ENCODE measurements around the gene BROX. TPM values are rescaled to one million over a fixed set of nuclear protein-coding genes. Genes with fewer than 3 reads are reported as not detected.

The BROX gene
- total and polyA plus RNA-seq, 4 donors = 35.2 to 84.2 (median 51.4) TPM

- H3K4me3 ChIP-seq (ENCODE audit: low read depth, low read length) = no peak overlapping the region
- H3K36me3 ChIP-seq (ENCODE audit: control insufficient read depth, insufficient read depth, low read length) = peaks cover 7% of the 10 kb centered on the region
- H3K27ac ChIP-seq (ENCODE audit: low read depth, low read length) = no peak overlapping the region
- H3K9me3 ChIP-seq (ENCODE audit: control insufficient read depth, insufficient read depth, low read length) = no peaks in the 10 kb centered on the region
- DNase-seq (ENCODE audit: low read depth in 4 of 6, low spot score in 6 of 6) = no peak
- no peaks in the 10 kb centered on the region for H3K27me3 ChIP-seq (ENCODE audit: control insufficient read depth, insufficient read depth, low read length)
- WGBS (ENCODE audit: insufficient coverage) = no CpG with 5 or more reads among the region's 2 CpGs
- peaks cover 9% of the 10 kb centered on the region for H3K4me1 ChIP-seq (ENCODE audit: control insufficient read depth, insufficient read depth, low read length)
Measured at GRCh38 chr1:222716393-222716792, 4.0 kb downstream of the BROX start.

GRCh38 chr1:222728746-222729145 lies 16.4 kb downstream of the BROX start:
- WGBS (ENCODE audit: insufficient coverage) = no CpG with 5 or more reads among the region's 1 CpG
- no peaks in the 10 kb centered on the region for H3K4me1 ChIP-seq (ENCODE audit: control insufficient read depth, insufficient read depth, low read length)
- no peaks in the 10 kb centered on the region for H3K9me3 ChIP-seq (ENCODE audit: control insufficient read depth, insufficient read depth, low read length)
- H3K27ac ChIP-seq (ENCODE audit: low read depth, low read length) = no peak overlapping the region
- peaks cover 15% of the 10 kb centered on the region for H3K36me3 ChIP-seq (ENCODE audit: control insufficient read depth, insufficient read depth, low read length)
- DNase-seq (ENCODE audit: low read depth in 4 of 6, low spot score in 6 of 6) = no peak
- H3K27me3 ChIP-seq (ENCODE audit: control insufficient read depth, insufficient read depth, low read length) = no peaks in the 10 kb centered on the region
- H3K4me3 ChIP-seq (ENCODE audit: low read depth, low read length) = no peak overlapping the region

GRCh38 chr1:222730866-222731265 lies 18.5 kb downstream of the BROX start:
- H3K27ac ChIP-seq (ENCODE audit: low read depth, low read length) = no peak overlapping the region
- WGBS (ENCODE audit: insufficient coverage) = 100% methylated on average over 1 of the region's 1 CpG

GRCh38 chr1:222732216-222733159 lies 20.1 kb downstream of the BROX start:
- no peaks in the 10 kb centered on the region for H3K4me1 ChIP-seq (ENCODE audit: control insufficient read depth, insufficient read depth, low read length)
- no peaks in the 10 kb centered on the region for H3K9me3 ChIP-seq (ENCODE audit: control insufficient read depth, insufficient read depth, low read length)
- H3K36me3 ChIP-seq (ENCODE audit: control insufficient read depth, insufficient read depth, low read length) = peaks cover 3% of the 10 kb centered on the region
- no CpG with 5 or more reads among the region's 3 CpGs for WGBS (ENCODE audit: insufficient coverage)
- no peak for DNase-seq (ENCODE audit: low read depth in 4 of 6, low spot score in 6 of 6)
- H3K27ac ChIP-seq (ENCODE audit: low read depth, low read length) = no peak overlapping the region
- no peaks in the 10 kb centered on the region for H3K27me3 ChIP-seq (ENCODE audit: control insufficient read depth, insufficient read depth, low read length)
- no peak overlapping the region for H3K4me3 ChIP-seq (ENCODE audit: low read depth, low read length)

More at GRCh38 chr1:222730866-222731265, 18.5 kb downstream of the BROX start:
- Histone ChIP-seq H3K27me3 (ENCODE audit: control insufficient read depth, insufficient read depth, low read length) (no peaks in the 10 kb centered on the region), H3K4me1 (ENCODE audit: control insufficient read depth, insufficient read depth, low read length) (no peaks in the 10 kb centered on the region), H3K9me3 (ENCODE audit: control insufficient read depth, insufficient read depth, low read length) (no peaks in the 10 kb centered on the region), H3K36me3 (ENCODE audit: control insufficient read depth, insufficient read depth, low read length) (peaks cover 10% of the 10 kb centered on the region), H3K4me3 (ENCODE audit: low read depth, low read length) (no peak overlapping the region)
- DNase-seq (ENCODE audit: low read depth in 4 of 6, low spot score in 6 of 6) = no peak

GRCh38 chr1:222734740-222735139 lies 22.4 kb downstream of the BROX start:
- WGBS (ENCODE audit: insufficient coverage) = no CpG with 5 or more reads among the region's 1 CpG
- DNase-seq (ENCODE audit: low read depth in 4 of 6, low spot score in 6 of 6) = no peak
- no peaks in the 10 kb centered on the region for H3K4me1 ChIP-seq (ENCODE audit: control insufficient read depth, insufficient read depth, low read length)
- no peak overlapping the region for H3K27ac ChIP-seq (ENCODE audit: low read depth, low read length)
- no peaks in the 10 kb centered on the region for H3K9me3 ChIP-seq (ENCODE audit: control insufficient read depth, insufficient read depth, low read length)
- H3K4me3 ChIP-seq (ENCODE audit: low read depth, low read length) = no peak overlapping the region
- H3K27me3 ChIP-seq (ENCODE audit: control insufficient read depth, insufficient read depth, low read length) = no peaks in the 10 kb centered on the region
- peaks cover 3% of the 10 kb centered on the region for H3K36me3 ChIP-seq (ENCODE audit: control insufficient read depth, insufficient read depth, low read length)

- Histone ChIP-seq H3K4me1 (ENCODE audit: control insufficient read depth, insufficient read depth, low read length) (no peaks in the 10 kb centered on the region), H3K36me3 (ENCODE audit: control insufficient read depth, insufficient read depth, low read length) (no peaks in the 10 kb centered on the region), H3K9me3 (ENCODE audit: control insufficient read depth, insufficient read depth, low read length) (no peaks in the 10 kb centered on the region), H3K4me3 (ENCODE audit: low read depth, low read length) (no peak overlapping the region), H3K27ac (ENCODE audit: low read depth, low read length) (no peak overlapping the region), H3K27me3 (ENCODE audit: control insufficient read depth, insufficient read depth, low read length) (no peaks in the 10 kb centered on the region)
- no peak for DNase-seq (ENCODE audit: low read depth in 4 of 6, low spot score in 6 of 6)
- WGBS (ENCODE audit: insufficient coverage) = no CpG with 5 or more reads among the region's 5 CpGs
Measured at GRCh38 chr1:222736470-222736869, 24.1 kb downstream of the BROX start.

- no peak within 1 kb of the TSS for H3K27ac ChIP-seq (ENCODE audit: low read depth, low read length)
- no peaks in the 10 kb centered on the region for H3K9me3 ChIP-seq (ENCODE audit: control insufficient read depth, insufficient read depth, low read length)
- WGBS (ENCODE audit: insufficient coverage) = no CpG with 5 or more reads among the region's 1 CpG
- no peaks in the 10 kb centered on the region for H3K36me3 ChIP-seq (ENCODE audit: control insufficient read depth, insufficient read depth, low read length)
- no peak for DNase-seq (ENCODE audit: low read depth in 4 of 6, low spot score in 6 of 6)
- no peaks in the 10 kb centered on the region for H3K27me3 ChIP-seq (ENCODE audit: control insufficient read depth, insufficient read depth, low read length)
- no peaks in the 10 kb centered on the region for H3K4me1 ChIP-seq (ENCODE audit: control insufficient read depth, insufficient read depth, low read length)
- no peak within 1 kb of the TSS for H3K4me3 ChIP-seq (ENCODE audit: low read depth, low read length)
Measured at GRCh38 chr1:222736972-222737371, 24.6 kb downstream of the BROX start, which contains the start of gene FAM177B. TSS of gene FAM177B (plus strand) at chr1:222737202. CDS start at chr1:222746546, 9,344 bp downstream.

GRCh38 chr1:222739465-222739864 lies 27.1 kb downstream of the BROX start:
- no peak overlapping the region for H3K4me3 ChIP-seq (ENCODE audit: low read depth, low read length)
- no peaks in the 10 kb centered on the region for H3K36me3 ChIP-seq (ENCODE audit: control insufficient read depth, insufficient read depth, low read length)
- WGBS (ENCODE audit: insufficient coverage) = no CpG with 5 or more reads among the region's 2 CpGs
- H3K27me3 ChIP-seq (ENCODE audit: control insufficient read depth, insufficient read depth, low read length) = no peaks in the 10 kb centered on the region
- no peaks in the 10 kb centered on the region for H3K4me1 ChIP-seq (ENCODE audit: control insufficient read depth, insufficient read depth, low read length)
- no peak for DNase-seq (ENCODE audit: low read depth in 4 of 6, low spot score in 6 of 6)
- H3K9me3 ChIP-seq (ENCODE audit: control insufficient read depth, insufficient read depth, low read length) = no peaks in the 10 kb centered on the region
- no peak overlapping the region for H3K27ac ChIP-seq (ENCODE audit: low read depth, low read length)

GRCh38 chr1:222739929-222740328 lies 27.6 kb downstream of the BROX start:
- no CpG with 5 or more reads among the region's 1 CpG for WGBS (ENCODE audit: insufficient coverage)
- Histone ChIP-seq H3K27me3 (ENCODE audit: control insufficient read depth, insufficient read depth, low read length) (no peaks in the 10 kb centered on the region), H3K9me3 (ENCODE audit: control insufficient read depth, insufficient read depth, low read length) (no peaks in the 10 kb centered on the region), H3K36me3 (ENCODE audit: control insufficient read depth, insufficient read depth, low read length) (no peaks in the 10 kb centered on the region), H3K4me1 (ENCODE audit: control insufficient read depth, insufficient read depth, low read length) (no peaks in the 10 kb centered on the region), H3K27ac (ENCODE audit: low read depth, low read length) (no peak overlapping the region), H3K4me3 (ENCODE audit: low read depth, low read length) (no peak overlapping the region)
- DNase-seq (ENCODE audit: low read depth in 4 of 6, low spot score in 6 of 6) = no peak
